A673 (cell line): Measurements from ENCODE around the gene WDR26. TPM values are rescaled to one million over a fixed set of nuclear protein-coding genes. Genes with fewer than 3 reads are reported as not detected.
"Not testable (repeated sequence)": the region's sequence is repeated elsewhere in the genome, so short reads cannot be mapped to it uniquely, and the experiment has no call there.

ENCODE experiments used
- Bru-seq: library from RNA; stranded (reverse); fragments of 400-500 nt; gene quantifications from one replicate; lab custom pipeline; 2021; lab: Mats Ljungman, UMichigan
- BruChase-seq, 2 experiments: library from RNA; stranded (reverse); fragments of 400-500 nt; gene quantifications; one replicate each; lab custom pipeline; 2021; lab: Mats Ljungman, UMichigan
- BruUV-seq: library from RNA; stranded (reverse); fragments of 400-500 nt; replicated peaks from 2 replicates; lab custom pipeline; 2021; lab: Mats Ljungman, UMichigan
- CTCF ChIA-PET: fragments of 300-600 bp; sonication (Branson Sonifier 250); formaldehyde crosslinking; loops from one replicate; lab custom pipeline; 2022; ENCODE audit warnings: antibody characterized with exemption; lab: Charles Lee
- POLR2A ChIA-PET: fragments of 300-600 bp; sonication (Branson Sonifier 250); formaldehyde crosslinking; loops from one replicate; lab custom pipeline; 2022; ENCODE audit warnings: antibody characterized with exemption; ENCODE audit not compliant: low non-redundant PET; lab: Charles Lee
- DNase-seq: peaks from one replicate; pipeline ENCODE4 v3.0.0-alpha.2; 2015; ENCODE audit warnings: low spot score
- H3K27ac ChIP-seq: fragments of 200-600 bp; sonication (generic); 2 replicates; pipeline ENCODE4 v1.5.1; 2016; ENCODE audit warnings: mixed run types, low read depth, mild to moderate bottlenecking, mixed read lengths, antibody characterized with exemption, low read length; ENCODE audit not compliant: poor library complexity, severe bottlenecking
- H3K27me3 ChIP-seq: fragments of 200-600 bp; sonication (generic); replicated peaks from 2 replicates; pipeline ENCODE4 v1.6.1; 2017; ENCODE audit warnings: mixed run types, low read depth, mild to moderate bottlenecking, mixed read lengths, antibody characterized with exemption, low read length; ENCODE audit not compliant: insufficient read depth, poor library complexity
- H3K36me3 ChIP-seq: fragments of 200-600 bp; sonication (generic); 2 replicates; pipeline ENCODE4 v1.6.1; 2016; ENCODE audit warnings: mixed run types, mild to moderate bottlenecking, mixed read lengths, antibody characterized with exemption, low read length; ENCODE audit not compliant: insufficient read depth, poor library complexity, severe bottlenecking
- H3K4me1 ChIP-seq: fragments of 200-600 bp; sonication (generic); 2 replicates; pipeline ENCODE4 v1.6.1; 2017; ENCODE audit warnings: mixed run types, mild to moderate bottlenecking, mixed read lengths, antibody characterized with exemption, low read length; ENCODE audit not compliant: insufficient read depth, poor library complexity, severe bottlenecking
- H3K4me3 ChIP-seq: fragments of 200-600 bp; sonication (generic); 2 replicates; pipeline ENCODE4 v1.5.1; 2016; ENCODE audit warnings: low read depth, mixed run types, mild to moderate bottlenecking, mixed read lengths, low read length; ENCODE audit not compliant: poor library complexity, severe bottlenecking
- H3K9me3 ChIP-seq: fragments of 200-600 bp; sonication (generic); 2 replicates; pipeline ENCODE4 v1.6.1; 2016; ENCODE audit warnings: mixed run types, low read depth, mild to moderate bottlenecking, mixed read lengths, antibody characterized with exemption, low read length; ENCODE audit not compliant: poor library complexity, severe bottlenecking
- EZH2 ChIP-seq: fragments of 200-600 bp; sonication (generic); IDR thresholded peaks from 2 replicates; pipeline ENCODE4 v1.6.1; 2017; ENCODE audit warnings: borderline replicate concordance, low read depth, mild to moderate bottlenecking, mixed read lengths, antibody characterized with exemption, low read length; ENCODE audit not compliant: poor library complexity, severe bottlenecking
- intact Hi-C: fragments of 100-400 bp; cut with micrococcal nuclease; formaldehyde crosslinking; loops from one replicate; pipeline ENCODE4 v1.10.0; 2022; ENCODE audit not compliant: unreplicated experiment
- long read RNA-seq: library from polyadenylated mRNA; stranded (forward); transcript quantifications from one replicate; pipeline ENCODE4 v2.0.0, GENCODE V29; 2022
- total RNA-seq: library from RNA; stranded (reverse); gene quantifications from 2 replicates; pipeline ENCODE4 v1.2.3, GENCODE V29; 2021
- TF ChIP-seq, protein P1 (sequence below): fragments of 300-800, 200-600 bp; sonication (generic); conservative IDR thresholded peaks from 2 replicates; pipeline ENCODE4 v1.5.1; 2017; ENCODE audit warnings: low read depth, mild to moderate bottlenecking, antibody characterized with exemption, low read length, moderate library complexity, mixed read lengths

WDR26 gene
- total RNA-seq (73.5 TPM in 2 replicates), Bru-seq, nascent RNA (percentile 93 among the genes with signal in this experiment), BruChase-seq, experiment 1, labeled RNA remaining after a 2-hour chase (percentile 95 among the genes with signal in this experiment), BruChase-seq, experiment 2, labeled RNA remaining after a 6-hour chase (percentile 95 among the genes with signal in this experiment)
- long read RNA-seq, partial matches to known transcripts: 5 of 14 reads
- long read RNA-seq, other reads (novel, unspliced or antisense): 9 of 14 reads

DNA sequence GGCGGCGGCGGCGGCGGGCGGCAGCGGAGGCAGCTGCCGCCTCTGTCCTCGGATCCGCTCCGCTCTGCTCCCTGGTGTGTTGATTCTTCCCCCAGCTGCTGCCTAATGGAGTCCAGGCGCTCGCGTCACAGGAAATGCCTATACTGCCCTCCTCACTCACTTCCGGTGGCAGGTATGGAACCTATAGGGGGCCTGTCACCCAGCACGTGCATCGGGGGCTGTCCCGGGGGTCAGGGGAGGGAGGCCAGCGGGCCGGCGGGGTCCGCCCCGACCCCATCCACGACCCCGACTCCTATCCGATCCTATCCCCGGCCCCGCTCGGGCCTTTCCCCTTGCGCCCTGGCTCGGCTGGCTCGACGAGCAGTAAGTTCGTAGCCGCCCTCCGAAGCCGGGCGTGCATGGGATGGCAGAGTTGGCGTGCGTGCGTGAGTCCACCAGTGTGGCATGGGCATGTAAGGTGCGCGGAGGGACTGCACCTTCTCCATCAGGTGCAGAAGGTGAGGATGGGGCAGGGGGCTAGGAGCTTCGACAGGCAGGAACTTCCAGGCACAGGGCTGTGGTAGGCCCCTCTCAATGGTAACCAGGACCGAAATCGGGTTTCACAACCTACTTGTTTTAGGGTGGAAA is at the start of gene WDR26:
TSS of gene WDR26 (minus strand) at position 107 of the 627 bp plus-strand sequence.
- TF ChIP-seq, protein P1, sequence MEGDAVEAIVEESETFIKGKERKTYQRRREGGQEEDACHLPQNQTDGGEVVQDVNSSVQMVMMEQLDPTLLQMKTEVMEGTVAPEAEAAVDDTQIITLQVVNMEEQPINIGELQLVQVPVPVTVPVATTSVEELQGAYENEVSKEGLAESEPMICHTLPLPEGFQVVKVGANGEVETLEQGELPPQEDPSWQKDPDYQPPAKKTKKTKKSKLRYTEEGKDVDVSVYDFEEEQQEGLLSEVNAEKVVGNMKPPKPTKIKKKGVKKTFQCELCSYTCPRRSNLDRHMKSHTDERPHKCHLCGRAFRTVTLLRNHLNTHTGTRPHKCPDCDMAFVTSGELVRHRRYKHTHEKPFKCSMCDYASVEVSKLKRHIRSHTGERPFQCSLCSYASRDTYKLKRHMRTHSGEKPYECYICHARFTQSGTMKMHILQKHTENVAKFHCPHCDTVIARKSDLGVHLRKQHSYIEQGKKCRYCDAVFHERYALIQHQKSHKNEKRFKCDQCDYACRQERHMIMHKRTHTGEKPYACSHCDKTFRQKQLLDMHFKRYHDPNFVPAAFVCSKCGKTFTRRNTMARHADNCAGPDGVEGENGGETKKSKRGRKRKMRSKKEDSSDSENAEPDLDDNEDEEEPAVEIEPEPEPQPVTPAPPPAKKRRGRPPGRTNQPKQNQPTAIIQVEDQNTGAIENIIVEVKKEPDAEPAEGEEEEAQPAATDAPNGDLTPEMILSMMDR: 0 out of 2 replicates have a peak, but pooled peaks have one; percentile 24
- no peak for TF ChIP-seq EZH2
- Histone ChIP-seq H3K4me3 (peak within 1 kb of the TSS; percentile 75), H3K27ac (peak within 1 kb of the TSS; percentile 83), H3K27me3 (no peaks in the 10 kb centered on the region), H3K4me1 (peaks cover 36% of the 10 kb centered on the region), H3K36me3 (peaks cover 10% of the 10 kb centered on the region), H3K9me3 (no peaks in the 10 kb centered on the region)
- no TSS peak for BruUV-seq
- ChIA-PET CTCF (no interaction called here), POLR2A (no interaction called here)
- intact Hi-C loops: no loop called here
- DNase-seq: peak; percentile 93

DNA sequence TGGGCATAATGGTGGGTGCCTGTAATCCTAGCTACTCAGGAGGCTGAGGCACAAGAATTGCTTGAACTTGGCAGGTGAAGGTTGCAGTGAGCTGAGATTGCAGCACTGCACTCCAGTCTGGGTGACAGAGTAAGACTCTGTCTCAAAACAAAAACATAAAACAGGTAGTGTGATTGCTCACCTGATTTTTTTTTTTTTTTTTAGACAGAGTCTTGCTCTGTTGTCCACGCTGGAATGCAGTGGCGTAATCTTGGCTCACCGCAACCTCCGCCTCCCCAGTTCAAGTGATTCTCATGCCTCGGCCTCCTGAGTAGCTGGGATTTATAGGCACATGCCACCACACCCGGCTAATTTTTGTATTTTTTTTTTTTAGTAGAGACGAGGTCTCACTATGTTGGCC is 48.6 kb upstream of the WDR26 start:
- H3K27ac ChIP-seq, H3K27me3 ChIP-seq, H3K4me3 ChIP-seq, intact Hi-C loops, H3K4me1 ChIP-seq, H3K9me3 ChIP-seq, H3K36me3 ChIP-seq, BruUV-seq, POLR2A ChIA-PET, CTCF ChIA-PET, DNase-seq: not testable (repeated sequence)

DNA sequence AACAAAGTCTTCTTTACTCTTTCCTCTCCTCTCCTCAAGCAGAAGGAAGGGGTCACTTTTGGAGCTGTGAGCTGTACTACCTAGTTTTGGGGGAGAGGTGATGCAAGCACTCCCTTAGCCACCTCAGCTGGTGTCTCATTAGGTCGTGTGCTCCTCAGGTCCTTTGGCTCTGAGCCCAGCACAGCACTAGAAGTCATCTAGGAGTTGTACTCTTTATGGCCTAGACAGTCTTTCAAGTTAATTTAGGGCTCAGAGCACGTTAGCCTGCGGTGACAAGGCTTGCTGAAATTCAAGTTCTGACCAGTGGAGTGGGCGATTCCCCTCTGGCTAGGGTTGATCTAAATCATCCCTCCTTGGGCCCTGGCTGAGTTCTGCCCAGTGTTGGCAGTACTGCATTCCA is 48.0 kb upstream of the WDR26 start:
- DNase-seq: peak; percentile 10
- Histone ChIP-seq H3K4me1 (no peaks in the 10 kb centered on the region), H3K36me3 (no peaks in the 10 kb centered on the region), H3K27ac (no peak overlapping the region), H3K27me3 (no peaks in the 10 kb centered on the region), H3K9me3 (no peaks in the 10 kb centered on the region), H3K4me3 (no peak overlapping the region)
- TF ChIP-seq, protein P1: no peak
- TF ChIP-seq EZH2: no peak
- no TSS peak for BruUV-seq
- intact Hi-C loops: no loop called here
- ChIA-PET POLR2A (no interaction called here), CTCF (interaction anchor here (0.6 kb wide), 1 partner anchor 20 kb away, joined by 4 read pairs; no protein-coding TSS in a partner anchor)
